T1000 (cell line): ENCODE results near the gene EIF2S1.
"Not testable (repeated sequence)": the region's sequence is repeated elsewhere in the genome, so short reads cannot be mapped to it uniquely, and the experiment has no call there.

Source experiments
- DNase-seq: peaks from one replicate; lab custom pipeline; 2025; ENCODE audit warnings: mixed read lengths; lab: John Stamatoyannopoulos, UW

Gene EIF2S1

GRCh38 chr14:67359775-67360469 lies at the start of gene EIF2S1, which contains the start of gene ATP6V1D:
Gene EIF2S1 (plus strand): TSS chr14:67360328. CDS start chr14:67364768, 4,440 bp downstream.
Gene ATP6V1D (minus strand): TSS chr14:67359804. CDS start chr14:67359698, 106 bp downstream.
- DNase-seq: peak; percentile 97

GRCh38 chr14:67311868-67312267 lies 48.3 kb upstream of the EIF2S1 start:
- no peak for DNase-seq

GRCh38 chr14:67313153-67313552 lies 47.0 kb upstream of the EIF2S1 start:
- DNase-seq: no peak

DNA sequence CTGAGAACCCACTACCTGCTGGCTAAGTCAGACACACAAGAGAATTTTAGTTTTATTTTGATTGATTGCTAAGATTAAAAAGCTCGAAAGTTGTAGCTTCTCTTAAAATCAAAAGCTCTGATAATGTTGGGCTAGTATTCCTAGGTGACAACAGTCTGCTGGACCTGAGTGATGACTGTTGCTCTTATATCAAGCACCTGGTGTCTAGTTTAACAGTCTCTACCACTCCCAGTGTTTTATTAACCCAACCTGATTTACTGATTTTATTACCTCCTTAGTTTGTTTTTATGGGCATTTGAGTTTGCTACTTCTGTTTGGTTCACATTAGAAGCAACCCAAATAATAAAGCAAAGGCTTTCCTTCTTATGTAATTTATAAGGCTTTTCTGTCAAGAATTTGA lies 42.3 kb upstream of the EIF2S1 start:
- DNase-seq: no peak

DNA sequence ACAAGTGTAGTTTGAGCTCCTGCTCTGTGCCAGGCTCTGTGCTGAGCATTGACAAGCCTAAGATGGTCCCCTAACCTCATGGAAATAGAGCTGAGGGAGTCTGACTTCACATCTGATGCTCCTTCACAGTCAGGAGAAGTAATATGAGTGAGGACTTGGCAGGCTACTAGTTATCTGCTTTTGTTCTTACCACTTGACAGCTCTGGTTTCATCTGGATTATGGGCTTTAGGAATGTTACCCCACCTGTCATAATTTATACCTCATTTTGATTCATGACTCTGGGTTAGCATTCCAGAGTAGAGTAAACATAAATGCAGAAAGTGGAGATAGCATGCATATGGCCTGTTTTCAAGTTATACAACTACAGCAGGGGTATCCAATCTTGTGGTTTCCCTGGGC lies 41.0 kb upstream of the EIF2S1 start:
- DNase-seq: no peak

- DNase-seq: not testable (repeated sequence)
These were observed 30.5 kb upstream of the EIF2S1 start for GRCh38 chr14:67329666-67330065.

- no peak for DNase-seq
These were observed 28.6 kb upstream of the EIF2S1 start for GRCh38 chr14:67331368-67332125.

GRCh38 chr14:67332468-67332867 lies 27.7 kb upstream of the EIF2S1 start:
- DNase-seq: no peak

GRCh38 chr14:67335781-67336180 lies 24.3 kb upstream of the EIF2S1 start:
- DNase-seq: no peak

DNA sequence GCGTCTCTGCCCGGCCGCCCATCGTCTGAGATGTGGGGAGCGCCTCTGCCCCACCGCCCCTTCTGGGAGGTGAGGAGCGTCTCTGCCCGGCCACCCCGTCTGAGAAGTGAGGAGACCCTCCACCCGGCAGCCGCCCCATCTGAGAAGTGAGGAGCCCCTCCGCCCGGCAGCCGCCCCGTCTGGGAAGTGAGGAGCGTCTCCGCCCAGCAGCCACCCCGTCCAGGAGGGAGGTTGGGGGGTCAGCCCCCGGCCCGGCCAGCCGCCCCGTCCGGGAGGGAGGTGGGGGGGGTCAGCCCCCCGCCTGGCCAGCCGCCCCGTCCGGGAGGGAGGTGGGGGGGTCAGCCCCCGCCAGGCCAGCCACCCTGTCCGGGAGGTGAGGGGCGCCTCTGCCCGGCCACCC lies 18.9 kb upstream of the EIF2S1 start:
- DNase-seq: not testable (repeated sequence)

DNA sequence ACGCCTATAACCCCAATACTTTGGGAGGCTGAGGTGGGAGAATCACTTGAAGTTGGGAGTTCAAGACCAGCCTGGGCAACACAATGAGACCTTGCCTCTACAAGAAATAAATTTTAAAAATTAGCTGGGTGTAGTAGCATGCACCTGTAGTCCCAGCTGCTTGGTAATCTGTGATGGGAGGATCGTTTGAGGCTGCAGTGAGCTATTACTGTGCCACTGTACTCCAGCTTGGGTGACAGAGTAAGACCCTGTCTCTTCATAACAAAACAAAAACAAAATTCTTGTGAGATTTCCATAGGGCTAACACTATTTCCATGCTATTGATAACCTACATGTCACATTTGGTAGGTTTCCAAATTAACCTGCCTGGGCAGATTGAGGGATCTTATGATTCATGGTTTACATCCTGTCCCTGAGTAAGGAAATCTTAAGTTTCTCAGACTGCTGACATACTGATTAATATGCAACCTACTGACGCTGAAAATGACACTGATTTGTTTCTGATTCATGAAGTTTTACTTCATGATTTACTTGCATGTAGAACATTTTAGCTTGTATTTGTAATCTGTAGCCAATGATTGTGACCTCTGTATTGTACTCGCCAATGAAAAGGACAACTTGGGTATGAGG lies 16.4 kb upstream of the EIF2S1 start:
- no peak for DNase-seq

DNA sequence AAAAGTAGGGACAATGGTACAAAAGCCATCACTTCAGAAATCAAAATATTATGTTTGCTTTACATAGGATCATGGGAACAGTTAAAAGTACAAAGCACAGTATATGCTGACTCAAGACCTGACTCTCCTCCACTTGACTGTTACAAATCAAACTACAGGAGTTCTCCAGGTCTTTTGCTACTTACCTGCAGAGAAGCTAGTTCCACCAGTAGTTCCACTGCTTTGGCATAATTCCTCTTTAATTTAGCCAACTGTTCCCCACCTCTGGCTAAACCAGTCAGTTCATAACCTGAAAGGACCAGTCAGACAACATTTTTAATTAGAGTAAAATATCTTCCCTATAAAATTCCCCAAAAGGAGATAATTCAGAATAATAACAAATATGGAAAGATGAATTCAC lies 14.5 kb upstream of the EIF2S1 start:
- no peak for DNase-seq

DNA sequence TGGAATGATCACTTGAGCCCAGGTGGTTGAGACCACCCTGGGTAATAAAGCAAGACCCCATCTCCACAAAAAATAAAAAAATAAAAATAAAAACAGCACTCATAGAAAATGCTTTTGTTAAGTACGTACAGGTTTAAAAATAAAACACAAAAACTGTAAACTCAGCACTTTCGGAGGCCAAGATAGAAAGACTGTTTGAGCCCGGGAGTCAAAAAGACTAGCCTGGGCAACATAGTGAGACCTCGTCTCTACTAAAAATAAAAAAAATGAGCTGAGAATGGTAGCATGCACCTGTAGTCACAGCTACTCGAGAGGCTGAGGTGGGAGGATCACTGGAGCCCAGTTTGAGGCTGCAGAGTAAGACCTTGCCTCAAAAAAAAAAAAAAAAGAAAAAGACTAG lies 8.1 kb upstream of the EIF2S1 start:
- no peak for DNase-seq

- DNase-seq: no peak
These were observed 2.8 kb upstream of the EIF2S1 start for GRCh38 chr14:67357186-67357968.

DNA sequence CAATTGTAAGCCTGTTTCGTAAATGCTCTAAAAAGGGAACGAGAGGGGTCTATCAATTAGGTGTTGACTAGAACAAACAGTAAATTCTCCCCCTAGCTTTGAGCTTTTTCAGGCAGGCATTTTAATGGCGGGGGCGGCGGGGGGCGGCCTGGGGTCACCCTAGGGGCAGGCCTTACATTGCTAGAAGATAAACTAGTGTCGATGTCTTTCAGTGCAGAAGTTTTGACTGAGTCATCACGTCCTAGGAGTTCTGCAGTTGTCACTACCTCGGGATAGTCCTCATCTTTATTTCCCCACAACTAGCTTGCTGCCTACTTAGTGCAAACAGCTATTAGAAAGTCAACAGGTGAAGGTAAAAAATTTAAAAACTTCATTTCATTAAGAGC lies 2.2 kb upstream of the EIF2S1 start:
- no peak for DNase-seq

- no peak for DNase-seq
These were observed 979 bp upstream of the EIF2S1 start for GRCh38 chr14:67358924-67359774.

GRCh38 chr14:67360470-67361206 lies 510 bp downstream of the EIF2S1 start:
- DNase-seq: no peak

- no peak for DNase-seq
These were observed 5.3 kb downstream of the EIF2S1 start for GRCh38 chr14:67365476-67365875.

GRCh38 chr14:67370830-67371229 lies 10.7 kb downstream of the EIF2S1 start:
- DNase-seq: no peak
